HG02943 (cell line): ENCODE measurements around the gene PRPF6.
"Not testable (repeated sequence)": the region's sequence is repeated elsewhere in the genome, so short reads cannot be mapped to it uniquely, and the experiment has no call there.

Experiments
- ATAC-seq: cut with Tn5 transposase; IDR thresholded peaks from one replicate; pipeline ENCODE4 v1.9.1; 2021; ENCODE audit warnings: mild to moderate bottlenecking, low read depth, moderate library complexity; ENCODE audit not compliant: unreplicated experiment

Gene PRPF6

GRCh38 chr20:63972312-63973159 lies 8.4 kb upstream of the PRPF6 start:
- ATAC-seq, result no peak

- no peak for ATAC-seq
Measured at GRCh38 chr20:63973160-63973479, 7.8 kb upstream of the PRPF6 start.

DNA sequence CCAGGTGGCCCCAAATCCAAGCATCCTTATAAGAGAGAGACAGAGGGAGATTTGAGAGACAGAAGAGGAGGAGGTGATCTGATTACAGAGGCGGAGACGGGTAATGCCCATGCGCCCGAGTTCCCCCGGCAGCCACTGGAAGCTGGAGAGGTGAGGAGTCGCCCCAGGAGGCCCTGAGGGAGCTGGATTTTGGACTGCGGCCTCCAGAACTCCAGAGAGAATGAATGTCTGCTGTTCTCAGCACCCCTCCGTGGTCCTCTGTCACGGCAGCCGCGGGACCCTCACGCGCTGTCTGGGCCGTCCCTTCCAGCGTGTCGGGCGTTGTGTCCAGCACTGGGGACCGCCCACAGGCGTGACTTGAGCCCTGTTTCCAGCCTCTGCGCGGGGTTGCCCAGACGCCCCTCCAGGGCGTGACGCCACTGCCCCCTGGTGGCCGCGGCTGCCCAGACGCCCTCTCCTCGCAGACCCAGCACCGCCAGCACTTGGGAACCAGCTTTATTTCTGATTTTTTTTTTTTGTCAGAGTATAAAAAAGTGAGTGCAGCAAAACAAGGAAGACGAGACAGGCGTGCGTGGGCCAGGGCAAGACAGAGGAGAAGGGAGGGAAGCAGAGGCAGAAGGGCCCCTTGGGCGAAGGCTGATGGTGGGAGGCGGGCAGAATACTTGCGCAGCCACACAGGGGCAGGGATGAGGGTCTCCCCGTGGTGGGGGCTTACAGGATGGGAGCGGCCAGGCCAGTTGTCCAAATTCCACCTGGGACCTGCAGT lies 7.1 kb upstream of the PRPF6 start:
- no peak for ATAC-seq

DNA sequence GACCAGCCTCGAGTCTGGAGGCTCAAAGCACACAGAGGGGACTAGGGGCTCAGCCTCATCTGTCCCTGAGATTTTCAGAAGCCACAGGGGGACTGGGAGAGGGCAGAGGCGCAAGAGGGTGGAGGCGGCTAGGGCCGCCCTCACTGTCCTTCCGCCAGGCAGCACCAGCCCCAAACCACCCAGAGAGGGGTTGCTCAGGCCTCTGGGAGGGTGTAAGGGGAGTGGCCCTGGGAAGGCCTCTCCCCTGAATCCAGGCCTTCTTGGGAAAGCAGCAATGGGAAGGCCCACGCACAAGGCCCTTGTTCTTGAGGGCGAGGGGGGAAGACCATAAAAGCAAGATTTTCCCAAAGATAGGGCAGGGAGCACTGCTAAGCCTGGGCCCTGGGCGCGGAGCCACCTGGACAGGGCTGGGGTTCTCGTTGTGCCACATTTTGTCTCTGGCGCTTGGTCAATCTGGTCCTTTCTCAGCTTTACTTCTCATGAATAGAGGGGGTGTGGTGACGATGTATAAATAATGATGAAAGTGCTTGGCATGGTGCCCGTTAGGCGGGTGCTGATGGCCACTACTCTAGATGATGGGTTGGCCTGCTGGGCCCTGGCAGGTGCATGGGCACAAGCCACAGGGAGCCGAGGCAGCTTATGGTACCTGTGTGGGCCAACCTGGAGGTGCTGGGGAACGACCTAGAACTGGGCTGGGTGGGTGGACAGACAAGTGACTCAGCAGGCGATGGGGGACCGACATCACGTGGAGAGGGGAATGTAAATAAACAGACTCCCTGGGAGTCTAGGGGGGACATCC lies 6.3 kb upstream of the PRPF6 start:
- no peak for ATAC-seq

DNA sequence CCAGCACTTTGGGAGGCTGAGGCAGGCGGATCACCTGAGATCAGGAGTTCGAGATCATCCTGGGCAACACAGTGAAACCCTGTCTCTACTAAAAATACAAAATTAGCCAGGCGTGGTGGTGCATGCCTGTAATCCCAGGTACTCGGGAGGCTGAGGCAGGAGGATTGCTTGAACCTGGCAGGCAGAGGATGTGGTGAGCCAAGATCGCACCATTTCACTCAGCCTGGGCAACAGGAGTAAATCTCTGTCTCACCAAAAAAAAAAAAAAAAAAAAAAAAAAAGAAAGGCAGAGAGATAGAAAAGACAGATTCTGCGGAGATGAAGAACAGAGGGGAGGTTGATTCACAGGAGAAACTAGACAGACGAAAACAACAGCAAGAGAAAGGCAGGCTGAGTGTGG lies 4.4 kb upstream of the PRPF6 start:
- ATAC-seq, result not testable (repeated sequence)

DNA sequence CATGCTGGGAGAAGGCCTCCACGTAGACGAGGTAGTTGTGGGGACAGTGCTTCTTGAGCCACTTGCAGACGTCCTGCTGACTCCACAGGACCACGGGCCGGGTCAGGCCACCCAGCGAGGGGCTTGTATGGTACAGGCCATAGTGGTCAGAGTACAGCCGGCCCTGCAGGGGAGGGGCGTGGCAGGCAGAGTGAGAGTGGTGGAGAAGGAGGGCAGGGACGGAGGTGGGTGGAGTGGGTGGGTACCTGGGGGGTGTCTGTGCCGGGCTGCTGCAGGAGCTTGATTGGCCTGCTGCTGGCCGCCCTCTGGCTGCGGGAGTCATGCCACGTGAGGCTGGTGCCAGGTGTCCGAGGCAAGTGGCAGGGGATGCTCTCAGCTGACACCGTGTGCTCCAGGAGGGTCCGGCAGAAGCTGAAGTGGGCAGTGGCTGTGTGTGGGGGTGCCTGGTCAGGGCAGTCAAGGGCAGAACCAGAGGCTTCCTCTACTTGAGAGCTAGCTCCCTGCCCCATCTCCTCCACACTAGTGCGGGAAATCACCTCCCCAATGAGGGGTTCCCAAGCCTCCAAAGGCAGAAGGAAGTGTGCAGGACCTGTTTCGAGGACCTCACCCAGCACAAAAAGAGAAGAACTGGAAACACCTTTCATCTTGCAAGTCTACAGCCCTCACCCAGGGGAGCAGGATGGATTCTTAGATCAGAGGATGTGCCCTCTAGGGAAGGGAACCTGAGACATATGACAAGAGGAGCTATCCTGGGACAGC lies 3.8 kb upstream of the PRPF6 start:
- no peak for ATAC-seq

GRCh38 chr20:63977739-63978276 lies 3.1 kb upstream of the PRPF6 start:
- ATAC-seq, result no peak

DNA sequence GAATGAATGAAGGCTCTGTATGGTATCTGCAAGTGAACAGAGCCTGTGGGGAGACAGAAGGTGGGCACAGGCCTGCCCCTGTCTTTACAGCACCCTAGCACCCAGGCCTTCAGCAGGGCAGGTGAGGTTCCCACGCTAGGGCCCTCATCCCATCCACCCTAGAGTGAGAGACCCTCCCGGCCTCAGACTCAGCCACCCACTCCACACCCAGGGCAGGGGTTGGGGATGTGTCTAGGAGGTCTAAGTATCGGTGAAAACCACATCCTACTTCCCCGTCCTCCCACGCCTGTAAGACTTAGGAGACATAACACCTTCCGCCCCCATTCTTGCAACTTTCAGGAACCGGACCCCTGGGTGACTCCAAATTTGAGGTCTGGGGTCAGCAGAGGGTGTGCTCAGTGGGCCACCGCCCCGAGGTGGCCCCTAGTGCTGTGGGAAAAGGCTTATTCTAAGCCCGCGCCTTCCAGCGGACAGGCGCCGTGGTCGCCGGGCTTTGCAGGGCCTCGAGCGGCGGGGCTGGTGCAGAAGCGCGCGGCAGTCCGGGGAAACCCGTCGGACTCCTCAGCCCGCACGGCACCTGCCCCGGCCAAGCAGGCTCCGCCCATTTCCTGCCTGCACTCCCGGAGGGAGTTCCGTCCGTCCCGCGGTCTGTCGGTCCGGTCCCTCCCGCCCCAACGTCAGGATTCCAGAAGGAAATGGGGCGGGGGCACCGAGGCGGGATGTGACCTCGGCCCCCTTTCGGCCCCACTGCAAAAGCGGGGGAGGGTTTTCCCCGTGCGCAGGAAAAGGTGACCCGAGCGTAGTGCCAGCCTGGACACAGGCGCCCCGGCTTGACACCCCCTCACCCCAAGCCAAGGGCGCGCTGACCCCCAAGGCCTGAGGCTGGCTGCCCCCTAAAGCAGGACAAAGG lies 2.4 kb upstream of the PRPF6 start:
- ATAC-seq, result no peak

- ATAC-seq, result no peak
Measured at GRCh38 chr20:63979229-63979556, 1.7 kb upstream of the PRPF6 start.

DNA sequence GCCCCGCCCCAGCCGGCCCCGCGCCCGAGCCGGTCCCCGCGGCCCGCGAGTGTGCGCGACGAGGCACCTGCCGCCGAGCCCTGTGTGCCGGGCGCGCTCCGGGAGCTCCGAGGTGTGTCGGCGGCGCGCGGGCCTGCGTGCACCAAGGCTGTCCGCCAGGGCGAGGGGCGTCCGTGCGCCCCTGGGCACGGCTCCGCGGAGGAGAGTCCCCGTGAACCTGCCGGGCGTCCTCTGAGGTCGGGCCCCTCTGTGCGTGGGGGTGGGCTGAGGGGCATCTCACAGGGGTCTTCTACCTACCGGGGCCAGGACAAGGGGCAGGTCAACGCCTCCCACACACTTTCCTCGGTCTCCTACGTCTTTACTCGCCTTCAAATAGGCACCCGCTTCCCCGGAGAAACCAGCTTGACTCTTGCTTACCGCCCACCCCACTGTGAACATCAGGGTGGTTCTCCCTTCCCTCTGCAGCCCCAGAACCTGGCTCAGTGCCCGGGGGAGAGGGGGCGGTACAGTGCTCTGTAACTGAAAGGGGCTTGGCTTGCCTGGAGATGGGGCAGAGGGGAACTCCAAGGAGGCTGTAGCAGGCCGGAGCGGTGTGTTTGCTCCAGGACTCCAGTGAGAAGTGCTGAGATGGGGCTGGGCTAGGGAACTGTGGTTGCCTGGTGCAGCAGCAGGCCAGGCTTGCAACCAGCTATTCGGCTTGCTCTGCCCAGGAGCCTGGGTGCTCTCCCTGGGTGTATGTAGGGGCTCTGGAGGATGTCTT lies 1.2 kb upstream of the PRPF6 start, which contains the start of gene SAMD10:
Gene SAMD10, minus strand, starts transcription at position 86 of the 760 bp plus-strand sequence. CDS start 175 bp downstream, outside the sequence.
- ATAC-seq, result no peak

- ATAC-seq, result no peak
Measured at GRCh38 chr20:63980317-63980805, 571 bp upstream of the PRPF6 start.

DNA sequence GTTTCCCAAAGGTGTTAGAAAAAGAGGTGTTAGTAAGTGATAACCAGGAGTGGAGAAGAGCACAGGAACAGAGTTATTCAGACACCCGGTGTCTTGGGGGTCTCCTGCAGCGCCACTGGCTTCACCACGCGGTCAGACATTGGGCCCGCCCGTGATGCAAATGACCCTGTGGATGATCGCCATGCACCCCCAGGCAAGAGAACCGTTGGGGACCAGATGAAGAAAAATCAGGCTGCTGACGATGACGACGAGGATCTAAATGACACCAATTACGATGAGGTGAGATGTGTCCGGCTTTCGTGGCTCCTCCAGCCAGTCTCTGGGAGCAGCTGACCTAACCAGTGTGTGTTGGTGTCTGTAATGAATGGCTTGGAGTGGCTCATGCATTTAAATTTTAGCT lies 2.0 kb downstream of the PRPF6 start:
- no peak for ATAC-seq

DNA sequence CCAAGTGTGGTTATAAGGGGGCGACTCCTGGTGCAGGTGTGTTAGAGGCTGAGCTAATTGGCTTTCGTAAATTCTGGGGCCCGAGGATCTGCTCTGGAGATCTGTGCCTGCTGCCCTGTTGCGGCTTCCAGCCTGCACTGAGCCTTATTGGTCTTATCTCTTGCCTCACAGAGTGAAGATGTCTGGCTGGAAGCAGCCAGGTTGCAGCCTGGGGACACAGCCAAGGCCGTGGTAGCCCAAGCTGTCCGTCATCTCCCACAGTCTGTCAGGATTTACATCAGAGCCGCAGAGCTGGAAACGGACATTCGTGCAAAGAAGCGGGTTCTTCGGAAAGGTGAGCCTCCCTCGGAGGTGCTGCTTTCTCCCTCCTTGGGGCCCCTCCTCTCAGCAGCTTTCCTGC lies 20.0 kb downstream of the PRPF6 start:
- ATAC-seq, result no peak

- no peak for ATAC-seq
Measured at GRCh38 chr20:64001607-64002011, 20.7 kb downstream of the PRPF6 start.

- ATAC-seq, result no peak
Measured at GRCh38 chr20:64003960-64004725, 23.2 kb downstream of the PRPF6 start.

GRCh38 chr20:64005394-64005793 lies 24.5 kb downstream of the PRPF6 start:
- ATAC-seq, result no peak

GRCh38 chr20:64006490-64006889 lies 25.6 kb downstream of the PRPF6 start:
- ATAC-seq, result no peak

DNA sequence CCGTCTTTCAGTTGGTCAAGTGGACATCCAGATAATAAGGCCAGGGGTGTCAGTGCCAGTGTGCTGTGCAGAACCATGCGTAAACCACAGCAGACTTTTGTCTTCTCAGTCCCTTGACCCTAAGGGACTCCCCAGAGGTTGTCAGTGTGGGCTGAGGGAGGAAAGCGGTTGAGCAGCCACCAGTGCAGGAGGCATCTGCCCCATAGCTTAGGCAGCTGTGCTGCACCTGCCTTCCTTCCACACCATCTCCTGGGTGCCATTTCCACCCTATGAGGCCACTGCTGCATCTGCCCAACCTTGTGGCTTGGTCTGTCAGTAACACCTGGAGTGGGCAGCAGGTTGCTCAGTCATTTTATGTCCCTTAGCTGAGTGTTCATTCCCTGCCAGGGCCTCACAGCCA lies 26.0 kb downstream of the PRPF6 start:
- ATAC-seq, result no peak
